ENCODE data around the gene MRPS7.

DNA sequence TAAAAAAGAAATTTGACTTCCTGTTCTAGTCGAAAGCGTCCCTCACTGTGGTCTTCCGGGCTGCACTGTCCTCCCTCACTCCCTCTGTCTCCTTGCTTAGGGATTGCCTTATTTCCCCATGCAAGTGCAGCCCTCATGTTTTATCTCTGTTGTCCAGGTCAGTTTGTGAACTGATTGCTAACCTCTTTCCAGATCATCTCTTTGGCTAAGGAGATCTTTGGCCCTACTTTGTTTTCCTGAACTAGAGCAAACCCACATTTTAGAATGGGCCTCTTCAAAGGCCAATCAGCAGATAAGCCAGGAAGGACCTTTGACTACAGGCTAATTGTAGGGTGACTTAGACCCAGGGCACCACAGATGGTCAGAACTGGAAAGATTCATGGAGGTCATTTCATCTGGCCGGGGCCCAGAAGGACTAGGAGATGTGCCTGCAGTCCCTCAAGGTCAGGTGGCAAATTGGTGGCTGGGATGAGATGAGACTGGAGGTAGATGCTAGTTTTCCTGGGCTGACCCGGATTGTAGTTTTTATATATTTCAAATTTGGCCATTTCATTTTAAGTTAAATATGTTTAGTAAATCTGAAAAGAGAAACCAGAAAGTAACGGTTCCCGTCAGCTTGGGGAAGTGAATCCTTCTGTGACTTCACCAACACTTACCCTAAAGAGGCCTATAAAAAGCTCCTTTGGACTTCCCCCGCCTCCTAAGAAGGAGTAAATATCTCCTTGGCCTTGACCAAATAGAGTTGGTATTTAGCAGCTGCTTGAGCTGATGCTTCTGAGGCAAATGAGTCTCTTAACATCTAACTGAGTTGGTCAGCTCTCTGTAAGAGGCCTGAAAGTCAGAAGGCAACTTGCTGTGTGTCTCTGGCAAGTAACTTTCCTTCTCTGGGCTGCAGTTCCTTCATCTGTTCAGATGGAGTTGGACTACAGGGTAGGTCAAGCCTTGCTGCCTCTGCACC, 33.8 kb downstream of the MRPS7 start:
- TF ChIP-seq POLR2A (IDR thresholded peaks at IDR 0.05): peak in 1 of 4 donors; percentile 59
- TF ChIP-seq, protein P1, sequence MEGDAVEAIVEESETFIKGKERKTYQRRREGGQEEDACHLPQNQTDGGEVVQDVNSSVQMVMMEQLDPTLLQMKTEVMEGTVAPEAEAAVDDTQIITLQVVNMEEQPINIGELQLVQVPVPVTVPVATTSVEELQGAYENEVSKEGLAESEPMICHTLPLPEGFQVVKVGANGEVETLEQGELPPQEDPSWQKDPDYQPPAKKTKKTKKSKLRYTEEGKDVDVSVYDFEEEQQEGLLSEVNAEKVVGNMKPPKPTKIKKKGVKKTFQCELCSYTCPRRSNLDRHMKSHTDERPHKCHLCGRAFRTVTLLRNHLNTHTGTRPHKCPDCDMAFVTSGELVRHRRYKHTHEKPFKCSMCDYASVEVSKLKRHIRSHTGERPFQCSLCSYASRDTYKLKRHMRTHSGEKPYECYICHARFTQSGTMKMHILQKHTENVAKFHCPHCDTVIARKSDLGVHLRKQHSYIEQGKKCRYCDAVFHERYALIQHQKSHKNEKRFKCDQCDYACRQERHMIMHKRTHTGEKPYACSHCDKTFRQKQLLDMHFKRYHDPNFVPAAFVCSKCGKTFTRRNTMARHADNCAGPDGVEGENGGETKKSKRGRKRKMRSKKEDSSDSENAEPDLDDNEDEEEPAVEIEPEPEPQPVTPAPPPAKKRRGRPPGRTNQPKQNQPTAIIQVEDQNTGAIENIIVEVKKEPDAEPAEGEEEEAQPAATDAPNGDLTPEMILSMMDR (IDR thresholded peaks at IDR 0.05): no peak
- no peak for TF ChIP-seq POLR2AphosphoS5 (IDR thresholded peaks at IDR 0.05)
